OCI-LY7 (cell line): ENCODE measurements around the gene TLE5. TPM values are rescaled to one million over a fixed set of nuclear protein-coding genes. Genes with fewer than 3 reads are reported as not detected.

Source experiments
- BruUV-seq: library from RNA; stranded (reverse); fragments of 400-500 nt; replicated peaks from 2 replicates; lab custom pipeline; 2021; lab: Mats Ljungman, UMichigan
- CTCF ChIA-PET: fragments of 300-600 bp; sonication (Branson Sonifier 250); formaldehyde crosslinking; loops from one replicate; lab custom pipeline; 2022; ENCODE audit warnings: antibody characterized with exemption; ENCODE audit not compliant: unreplicated experiment; lab: Charles Lee
- POLR2A ChIA-PET: fragments of 300-600 bp; sonication (Branson Sonifier 250); formaldehyde crosslinking; loops from one replicate; lab custom pipeline; 2022; ENCODE audit warnings: antibody characterized with exemption; lab: Charles Lee
- DNase-seq: peaks from one replicate; pipeline ENCODE4 v3.0.0-alpha.2; 2015; ENCODE audit warnings: low spot score
- H2AFZ ChIP-seq: fragments of 200-600 bp; sonication (generic), shearing (Covaris generic); 2 replicates; pipeline ENCODE4 v1.6.1; 2014; ENCODE audit warnings: mild to moderate bottlenecking, antibody characterized with exemption, low read length, moderate library complexity
- H3K27ac ChIP-seq: fragments of 200-600 bp; sonication (generic); 2 replicates; pipeline ENCODE4 v1.5.1; 2014; ENCODE audit warnings: mixed run types, low read depth, mild to moderate bottlenecking, moderate library complexity, low read length, inconsistent platforms; ENCODE audit not compliant: poor library complexity, severe bottlenecking
- H3K36me3 ChIP-seq: fragments of 200-600 bp; sonication (generic); 2 replicates; pipeline ENCODE4 v1.6.1; 2014; ENCODE audit warnings: mild to moderate bottlenecking, antibody characterized with exemption, low read length, moderate library complexity, mixed read lengths; ENCODE audit not compliant: insufficient read depth
- H3K4me1 ChIP-seq: fragments of 200-600 bp; sonication (generic); 2 replicates; pipeline ENCODE4 v1.5.1; 2014; ENCODE audit warnings: mild to moderate bottlenecking, low read length; ENCODE audit not compliant: insufficient read depth, poor library complexity, severe bottlenecking
- H3K4me2 ChIP-seq: fragments of 200-600 bp; sonication (generic); 2 replicates; pipeline ENCODE4 v1.6.1; 2014; ENCODE audit warnings: mild to moderate bottlenecking, low read length
- H3K4me3 ChIP-seq: fragments of 200-600 bp; sonication (generic); 2 replicates; pipeline ENCODE4 v1.5.1; 2014; ENCODE audit warnings: mild to moderate bottlenecking, low read depth, low read length; ENCODE audit not compliant: poor library complexity, severe bottlenecking
- H3K79me2 ChIP-seq: fragments of 200-600 bp; sonication (generic); 2 replicates; pipeline ENCODE4 v1.6.1; 2016; ENCODE audit warnings: low read depth, mild to moderate bottlenecking, low read length, moderate library complexity, mixed read lengths; ENCODE audit not compliant: insufficient read depth
- H3K9me2 ChIP-seq: fragments of 200-600 bp; sonication (generic); 2 replicates; pipeline ENCODE4 v1.6.1; 2016; ENCODE audit warnings: mild to moderate bottlenecking, low read length, mixed read lengths; ENCODE audit not compliant: insufficient read depth
- H3K9me3 ChIP-seq: fragments of 200-600 bp; sonication (generic); 2 replicates; pipeline ENCODE4 v1.6.1; 2014; ENCODE audit warnings: mild to moderate bottlenecking, mixed run types, low read length, mixed read lengths
- H4K20me1 ChIP-seq: fragments of 200-600 bp; sonication (generic); 2 replicates; pipeline ENCODE4 v1.6.1; 2014; ENCODE audit warnings: mild to moderate bottlenecking, antibody characterized with exemption, low read length, moderate library complexity, mixed read lengths; ENCODE audit not compliant: insufficient read depth
- EZH2phosphoT487 ChIP-seq: fragments of 200-600 bp; sonication (generic); IDR thresholded peaks from 2 replicates; pipeline ENCODE4 v1.6.1; 2018; ENCODE audit warnings: low read depth, borderline replicate concordance, mild to moderate bottlenecking, mixed run types, antibody characterized with exemption, low read length, moderate library complexity, mixed read lengths
- intact Hi-C: fragments of 100-400 bp; cut with micrococcal nuclease; formaldehyde crosslinking; loops from one replicate; pipeline ENCODE4 v1.10.0; 2022; ENCODE audit not compliant: unreplicated experiment
- total RNA-seq, 2 experiments: library from RNA; depleted of rRNA in 1 of 2; stranded (reverse); fragments of >200 nt in 1 of 2; shearing (Covaris generic) in 1 of 2; gene quantifications; 2 replicates each; pipeline ENCODE4 v1.2.3, GENCODE V29; 2014 to 2022
- TF ChIP-seq, protein P1 (sequence below): fragments of 200-600 bp; sonication (generic); conservative IDR thresholded peaks from 2 replicates; pipeline ENCODE4 v1.5.1; 2014; ENCODE audit warnings: mild to moderate bottlenecking, antibody characterized with exemption, low read length, moderate library complexity, mixed read lengths

The TLE5 gene
- total RNA-seq, 2 experiments from 2014 or later = 376 to 424 TPM

DNA sequence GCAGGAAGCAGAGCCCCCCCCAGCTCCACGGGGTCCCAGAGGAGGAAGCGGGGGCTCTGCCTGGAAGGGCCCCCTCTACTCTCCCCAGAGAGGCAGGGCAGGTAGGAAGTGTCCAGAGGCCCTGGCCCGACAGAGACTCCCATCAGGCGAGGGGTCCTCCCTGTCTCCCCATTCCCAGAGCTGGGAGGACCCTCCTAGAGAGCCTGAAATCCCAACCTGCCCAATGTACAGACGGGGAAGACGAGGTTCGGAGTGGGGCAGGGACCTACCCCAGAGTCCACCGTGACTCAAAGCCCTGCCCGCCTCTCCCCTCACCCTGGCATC is 34.4 kb downstream of the TLE5 start:
- no peaks in the 10 kb centered on the region for H3K79me2 ChIP-seq
- TF ChIP-seq, protein P1, sequence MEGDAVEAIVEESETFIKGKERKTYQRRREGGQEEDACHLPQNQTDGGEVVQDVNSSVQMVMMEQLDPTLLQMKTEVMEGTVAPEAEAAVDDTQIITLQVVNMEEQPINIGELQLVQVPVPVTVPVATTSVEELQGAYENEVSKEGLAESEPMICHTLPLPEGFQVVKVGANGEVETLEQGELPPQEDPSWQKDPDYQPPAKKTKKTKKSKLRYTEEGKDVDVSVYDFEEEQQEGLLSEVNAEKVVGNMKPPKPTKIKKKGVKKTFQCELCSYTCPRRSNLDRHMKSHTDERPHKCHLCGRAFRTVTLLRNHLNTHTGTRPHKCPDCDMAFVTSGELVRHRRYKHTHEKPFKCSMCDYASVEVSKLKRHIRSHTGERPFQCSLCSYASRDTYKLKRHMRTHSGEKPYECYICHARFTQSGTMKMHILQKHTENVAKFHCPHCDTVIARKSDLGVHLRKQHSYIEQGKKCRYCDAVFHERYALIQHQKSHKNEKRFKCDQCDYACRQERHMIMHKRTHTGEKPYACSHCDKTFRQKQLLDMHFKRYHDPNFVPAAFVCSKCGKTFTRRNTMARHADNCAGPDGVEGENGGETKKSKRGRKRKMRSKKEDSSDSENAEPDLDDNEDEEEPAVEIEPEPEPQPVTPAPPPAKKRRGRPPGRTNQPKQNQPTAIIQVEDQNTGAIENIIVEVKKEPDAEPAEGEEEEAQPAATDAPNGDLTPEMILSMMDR = no peak
- no peak for TF ChIP-seq EZH2phosphoT487
- no peak overlapping the region for H3K4me3 ChIP-seq
- no peaks in the 10 kb centered on the region for H3K9me2 ChIP-seq
- CTCF ChIA-PET = no interaction called here
- no peaks in the 10 kb centered on the region for H3K9me3 ChIP-seq
- POLR2A ChIA-PET = no interaction called here
- intact Hi-C loops = no loop called here
- H2AFZ ChIP-seq = no peak overlapping the region
- peaks cover 24% of the 10 kb centered on the region for H3K4me1 ChIP-seq
- H3K4me2 ChIP-seq = no peak overlapping the region
- H4K20me1 ChIP-seq = no peaks in the 10 kb centered on the region
- no TSS peak for BruUV-seq
- no peak for DNase-seq
- H3K27ac ChIP-seq = no peak overlapping the region
- H3K36me3 ChIP-seq = no peaks in the 10 kb centered on the region

DNA sequence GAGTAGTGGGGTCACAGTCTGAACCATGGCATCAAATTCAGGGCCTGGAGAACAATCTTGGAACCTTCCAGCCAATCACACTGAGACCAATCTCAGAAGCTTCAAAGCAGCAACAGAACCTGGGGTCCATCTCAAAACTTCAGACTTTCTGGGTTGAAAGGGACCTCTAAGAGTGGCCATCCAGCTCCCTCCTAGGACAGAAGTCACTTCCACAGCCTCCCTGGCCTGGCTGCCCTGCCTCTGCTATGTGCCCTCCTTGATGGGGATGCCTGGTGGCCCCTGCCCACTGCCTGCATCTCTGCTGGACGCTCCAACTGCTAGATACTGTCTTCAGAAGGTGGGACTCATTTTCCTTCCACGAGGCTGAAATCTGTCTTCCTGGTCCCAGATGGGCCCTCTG is 35.0 kb downstream of the TLE5 start:
- no peak for DNase-seq
- H3K27ac ChIP-seq = no peak overlapping the region
- no peaks in the 10 kb centered on the region for H3K9me3 ChIP-seq
- no peak overlapping the region for H3K4me3 ChIP-seq
- no peaks in the 10 kb centered on the region for H3K9me2 ChIP-seq
- no TSS peak for BruUV-seq
- ChIA-PET POLR2A (interaction anchor here (0.7 kb wide), 1 partner anchor 403 kb away, joined by 3 read pairs; no protein-coding TSS in a partner anchor), CTCF (no interaction called here)
- H3K79me2 ChIP-seq = no peaks in the 10 kb centered on the region
- H2AFZ ChIP-seq = no peak overlapping the region
- H4K20me1 ChIP-seq = no peaks in the 10 kb centered on the region
- intact Hi-C loops = no loop called here
- TF ChIP-seq EZH2phosphoT487 = no peak
- TF ChIP-seq, protein P1 = no peak
- H3K4me1 ChIP-seq = peaks cover 28% of the 10 kb centered on the region
- H3K4me2 ChIP-seq = no peak overlapping the region
- no peaks in the 10 kb centered on the region for H3K36me3 ChIP-seq

- Histone ChIP-seq H3K27ac (no peak overlapping the region), H3K4me1 (peaks cover 28% of the 10 kb centered on the region), H3K79me2 (no peaks in the 10 kb centered on the region), H3K36me3 (no peaks in the 10 kb centered on the region), H4K20me1 (no peaks in the 10 kb centered on the region), H3K9me2 (no peaks in the 10 kb centered on the region), H3K4me2 (no peak overlapping the region), H3K9me3 (no peaks in the 10 kb centered on the region), H2AFZ (no peak overlapping the region), H3K4me3 (no peak overlapping the region)
- no peak for DNase-seq
- BruUV-seq = no TSS peak
- no peak for TF ChIP-seq EZH2phosphoT487
- TF ChIP-seq, protein P1 = no peak
- ChIA-PET POLR2A (interaction anchor here (0.7 kb wide), 1 partner anchor 402 kb away, joined by 3 read pairs; no protein-coding TSS in a partner anchor), CTCF (no interaction called here)
- intact Hi-C loops = no loop called here
These were observed 35.5 kb downstream of the TLE5 start for GRCh38 chr19:3026768-3027167.
